NCI-H1417 (cell line): ENCODE results near the gene FGF22.

Source experiments
- DNase-seq, 3 experiments: peaks; one replicate each; lab custom pipeline; 2025; lab: John Stamatoyannopoulos, UW

The FGF22 gene

GRCh38 chr19:643736-644135 is 4.1 kb downstream of the FGF22 start:
- DNase-seq: no peak

DNA sequence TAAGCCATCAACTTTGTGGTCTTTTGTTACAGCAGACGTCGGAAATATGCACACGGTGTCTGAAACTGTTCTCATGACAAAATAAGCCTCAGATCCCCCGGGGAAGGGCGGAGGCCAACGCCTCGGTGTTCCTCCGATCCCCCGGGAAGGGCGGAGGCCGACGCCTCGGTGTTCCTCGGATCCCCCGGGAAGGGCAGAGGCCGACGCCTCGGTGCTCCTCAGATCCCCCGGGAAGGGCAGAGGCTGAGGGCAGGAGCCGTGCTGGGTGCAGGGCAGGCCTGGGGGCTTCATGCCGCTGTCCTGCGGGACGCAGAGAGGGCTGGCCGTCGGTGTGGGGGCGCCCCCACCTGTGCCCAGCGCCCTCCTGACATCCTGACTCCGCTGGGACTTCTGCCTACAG is 4.7 kb downstream of the FGF22 start:
- DNase-seq: no peak

GRCh38 chr19:644789-645188 is 5.1 kb downstream of the FGF22 start:
- no peak for DNase-seq

DNA sequence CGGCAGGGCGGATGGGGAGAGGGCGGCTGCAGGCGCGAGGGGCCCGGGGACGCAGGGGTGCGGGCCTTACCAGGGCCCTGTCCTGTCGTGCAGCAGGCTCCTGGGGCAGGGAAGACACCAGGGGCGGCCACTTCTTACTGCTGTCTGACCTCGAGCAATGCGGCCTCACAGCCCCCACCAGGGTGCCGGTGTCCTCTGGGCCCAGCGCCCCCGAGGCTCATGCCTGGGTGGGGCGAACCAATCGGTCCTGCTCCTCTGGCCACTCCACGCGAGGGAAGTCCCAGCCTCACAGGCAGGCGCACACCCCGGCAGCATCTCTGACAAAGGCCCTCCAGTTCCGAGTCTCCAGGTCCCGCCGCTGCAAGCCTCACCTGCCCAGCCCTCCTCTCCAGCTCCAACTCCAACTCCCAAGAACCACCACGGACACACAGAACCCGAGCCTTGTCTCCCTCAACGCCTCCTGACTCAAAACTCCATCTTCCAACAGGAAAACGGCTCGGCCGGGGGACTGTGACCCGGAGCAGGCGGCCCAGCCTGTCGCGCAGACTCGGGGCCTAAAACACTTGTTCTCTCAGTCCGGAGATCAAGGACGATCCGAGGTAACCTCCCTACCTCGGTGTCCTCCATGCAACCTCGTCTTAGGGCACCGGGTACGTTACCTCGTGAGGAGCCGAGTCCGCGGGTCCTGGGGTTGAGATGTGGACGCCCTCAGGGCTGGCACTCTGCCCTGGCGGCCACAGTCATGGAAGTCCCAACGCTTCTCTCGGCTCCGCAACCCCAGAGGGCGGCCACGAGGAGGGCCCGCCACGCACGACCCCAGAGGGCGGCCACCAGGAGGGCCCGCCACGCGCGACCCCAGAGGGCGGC is 6.5 kb downstream of the FGF22 start:
- no peak for DNase-seq

- no peak for DNase-seq
Observed at GRCh38 chr19:646779-647565, 7.3 kb downstream of the FGF22 start.

- DNase-seq: no peak
Observed at GRCh38 chr19:647566-648284, 8.0 kb downstream of the FGF22 start.

- DNase-seq: no peak
Observed at GRCh38 chr19:648305-648704, 8.6 kb downstream of the FGF22 start.

DNA sequence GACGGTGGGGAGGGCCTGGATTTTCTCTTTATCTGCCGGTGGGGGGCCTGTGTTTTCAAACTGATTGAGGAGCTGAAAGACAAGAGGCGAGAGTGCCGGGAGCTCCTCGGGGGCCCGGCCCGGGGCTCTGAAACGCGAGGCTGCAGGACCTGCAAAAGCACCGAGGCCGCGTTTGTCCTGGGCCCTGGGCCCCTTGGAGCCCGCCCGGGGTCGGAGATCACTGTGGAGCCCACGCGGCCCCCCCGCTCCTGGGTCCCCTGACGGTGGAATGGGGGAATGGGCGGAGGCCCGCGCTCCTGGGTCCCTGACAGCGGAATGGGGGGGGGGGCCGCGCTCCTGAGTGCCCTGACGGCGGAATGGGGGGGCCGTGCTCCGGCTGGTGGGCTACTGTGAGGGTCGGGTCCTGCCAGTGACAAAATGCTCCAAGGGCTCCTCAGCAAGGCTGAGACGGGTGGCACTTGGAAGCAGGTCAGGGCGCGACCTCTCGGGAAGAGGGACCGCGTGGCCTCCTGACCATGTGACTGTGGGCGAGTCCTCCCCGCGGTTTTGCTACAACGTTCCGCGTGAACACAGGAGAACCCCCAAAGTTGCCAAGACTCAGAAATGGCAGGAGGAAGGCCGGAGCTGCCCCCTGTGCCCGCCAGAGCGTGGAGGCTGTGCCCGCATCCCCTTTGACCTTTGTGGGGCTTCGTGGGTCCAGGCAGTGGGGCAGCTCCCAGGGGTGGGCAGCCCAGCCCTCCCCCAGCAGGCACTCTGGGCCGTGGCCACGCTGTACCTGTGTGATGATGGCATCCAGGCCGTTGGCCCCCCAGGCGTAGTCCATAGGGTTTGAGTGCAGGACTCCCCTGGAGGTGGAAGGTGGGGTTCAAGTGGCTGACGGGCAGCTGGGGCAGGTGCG is 9.5 kb downstream of the FGF22 start:
- DNase-seq: no peak

- no peak for DNase-seq
Observed at GRCh38 chr19:650121-650520, 10.4 kb downstream of the FGF22 start.

DNA sequence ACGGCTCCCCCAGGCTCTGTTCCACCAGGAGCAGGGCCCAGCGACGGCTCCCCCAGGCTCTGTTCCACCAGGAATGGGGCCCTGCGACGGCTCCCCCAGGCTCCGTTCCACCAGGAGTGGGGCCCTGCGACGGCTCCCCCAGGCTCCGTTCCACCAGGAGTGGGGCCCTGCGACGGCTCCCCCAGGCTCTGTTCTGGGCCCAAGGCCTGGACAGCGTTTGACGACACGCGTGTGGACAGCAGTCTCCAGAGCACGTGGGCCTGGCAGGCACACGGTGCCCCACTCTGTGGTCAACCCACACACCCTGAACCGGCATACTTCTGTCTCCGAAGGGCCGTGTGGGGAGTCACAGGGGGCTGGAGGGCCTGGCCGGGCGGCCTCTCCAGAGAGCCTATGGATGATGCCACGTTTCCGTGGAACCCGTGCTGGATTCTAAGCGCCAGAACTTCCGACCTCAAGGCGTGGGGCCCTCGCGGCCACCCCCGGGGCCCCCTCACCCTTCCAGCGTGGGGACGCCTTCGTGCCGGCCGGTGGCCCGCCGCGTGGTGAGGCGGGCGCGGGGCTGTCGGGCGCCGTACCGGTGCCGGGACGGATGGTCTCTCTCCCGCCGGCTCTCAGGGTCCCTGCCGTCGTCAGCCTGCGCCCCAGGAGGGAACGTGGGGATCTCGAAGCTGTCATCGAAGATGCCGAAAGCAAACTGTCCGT is 11.6 kb downstream of the FGF22 start:
- no peak for DNase-seq

GRCh38 chr19:651991-652390 is 12.3 kb downstream of the FGF22 start:
- no peak for DNase-seq

DNA sequence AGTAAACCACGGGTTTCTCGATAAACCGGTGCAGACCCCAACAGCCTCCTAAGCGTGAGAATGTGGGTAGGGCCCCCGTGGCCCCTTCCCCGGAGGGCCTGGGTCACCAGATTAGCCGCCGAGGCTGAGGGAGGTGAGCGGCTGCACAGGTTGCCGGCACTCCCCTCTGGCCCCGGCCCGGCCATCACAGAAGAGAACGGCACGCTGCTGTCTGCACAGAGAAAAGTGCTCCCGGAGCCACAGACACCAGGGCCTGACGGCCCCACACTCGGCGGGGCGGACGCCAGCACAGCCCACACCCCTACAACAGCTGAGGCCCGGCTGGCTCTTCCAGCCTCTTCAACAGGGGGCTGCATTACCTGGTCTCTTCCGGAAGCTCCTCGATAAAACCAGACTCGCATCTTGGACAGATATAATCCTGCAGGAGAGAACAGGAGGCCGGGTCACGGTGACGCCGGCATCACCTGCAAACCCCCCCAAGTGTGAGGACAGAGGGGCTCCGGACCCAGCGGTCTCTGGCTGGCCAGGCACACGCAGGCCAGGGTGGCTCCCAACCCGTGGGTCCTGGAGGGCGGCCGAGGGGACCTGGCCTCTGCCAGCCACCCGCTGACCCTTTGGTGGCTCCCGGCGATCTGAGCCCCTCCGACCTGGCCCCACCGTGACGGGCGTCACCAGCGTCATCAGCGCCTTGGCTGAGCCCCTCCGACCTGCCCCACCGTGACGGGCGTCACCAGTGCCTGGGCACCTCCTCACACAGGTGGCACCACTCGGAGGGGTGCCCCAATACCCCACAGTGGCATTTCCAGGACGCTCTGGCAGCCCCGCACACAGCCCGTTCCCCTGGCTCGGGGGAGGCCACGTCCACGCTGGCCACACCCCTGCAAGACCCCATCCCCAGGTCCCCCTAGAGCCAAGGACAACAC is 13.0 kb downstream of the FGF22 start:
- DNase-seq: no peak

- DNase-seq: no peak
Observed at GRCh38 chr19:653425-653824, 13.7 kb downstream of the FGF22 start.

- DNase-seq: no peak
Observed at GRCh38 chr19:655691-656090, 16.0 kb downstream of the FGF22 start.

GRCh38 chr19:656751-657559 is 17.3 kb downstream of the FGF22 start:
- no peak for DNase-seq

DNA sequence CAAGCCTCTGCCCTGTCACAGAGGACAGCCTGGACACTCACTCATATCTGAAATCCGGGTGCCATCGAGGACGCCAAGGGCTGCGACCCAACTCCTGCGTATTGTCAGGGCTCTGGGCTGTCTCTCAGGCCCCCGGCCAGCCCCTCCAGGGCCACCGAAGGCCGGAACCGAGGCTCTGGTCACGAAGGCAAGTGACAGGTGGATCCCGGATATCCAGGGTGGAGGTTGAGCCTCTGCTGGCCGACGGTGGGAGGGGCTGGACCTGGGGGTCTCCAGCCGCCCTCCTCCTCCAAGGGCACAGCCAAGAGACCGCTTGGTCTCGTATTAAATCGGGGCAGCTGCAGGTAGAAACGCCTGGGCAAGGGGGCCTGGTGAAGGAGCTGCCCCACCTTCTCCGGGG is 17.9 kb downstream of the FGF22 start:
- DNase-seq: no peak

DNA sequence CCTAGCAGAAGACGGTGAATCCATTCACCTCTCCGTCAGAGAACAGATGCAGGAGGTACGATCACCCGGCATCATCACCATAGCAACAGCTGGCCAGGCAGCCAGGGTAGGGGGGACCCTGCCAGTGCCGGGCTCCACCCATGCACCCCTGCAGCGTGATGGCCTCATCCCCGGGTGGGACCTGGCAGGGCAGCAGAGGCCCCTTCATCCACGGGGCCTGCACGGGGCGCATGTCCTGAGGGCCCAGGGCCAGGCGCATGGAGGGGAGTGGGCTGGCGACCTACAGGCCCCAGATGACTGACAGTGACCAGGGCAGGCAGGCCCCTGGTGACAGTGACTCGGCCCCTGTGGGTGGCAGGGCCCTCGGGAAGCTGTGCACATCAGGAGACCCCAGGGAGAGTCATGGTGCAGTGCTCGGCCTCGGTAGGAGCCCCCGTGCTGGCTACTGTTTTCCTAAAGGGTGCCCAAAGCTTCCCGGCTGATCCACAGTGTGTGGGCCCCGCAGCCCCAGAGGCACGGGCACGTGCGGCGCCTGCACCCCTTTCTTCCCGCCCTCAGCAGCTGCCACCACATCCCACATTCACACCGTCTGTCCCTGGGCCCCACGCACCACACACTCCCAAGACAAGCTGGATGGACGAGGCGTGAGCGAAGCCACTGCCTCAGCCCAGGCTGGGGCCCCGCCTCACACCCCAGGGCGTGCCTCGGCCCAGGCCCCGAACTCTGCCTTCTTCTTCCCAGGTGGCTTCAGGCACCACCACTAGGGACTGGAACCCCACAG is 18.6 kb downstream of the FGF22 start:
- no peak for DNase-seq
